GM21447 (cell line): Measurements from ENCODE around the gene PXDN.
"Not testable (repeated sequence)": the region's sequence is repeated elsewhere in the genome, so short reads cannot be mapped to it uniquely, and the experiment has no call there.

ENCODE experiments used
- ATAC-seq: cut with Tn5 transposase; IDR thresholded peaks from one replicate; pipeline ENCODE4 v1.9.1; 2021; ENCODE audit not compliant: unreplicated experiment

The PXDN gene

GRCh38 chr2:1686784-1687105 lies 57.6 kb downstream of the PXDN start:
- ATAC-seq: no peak

DNA sequence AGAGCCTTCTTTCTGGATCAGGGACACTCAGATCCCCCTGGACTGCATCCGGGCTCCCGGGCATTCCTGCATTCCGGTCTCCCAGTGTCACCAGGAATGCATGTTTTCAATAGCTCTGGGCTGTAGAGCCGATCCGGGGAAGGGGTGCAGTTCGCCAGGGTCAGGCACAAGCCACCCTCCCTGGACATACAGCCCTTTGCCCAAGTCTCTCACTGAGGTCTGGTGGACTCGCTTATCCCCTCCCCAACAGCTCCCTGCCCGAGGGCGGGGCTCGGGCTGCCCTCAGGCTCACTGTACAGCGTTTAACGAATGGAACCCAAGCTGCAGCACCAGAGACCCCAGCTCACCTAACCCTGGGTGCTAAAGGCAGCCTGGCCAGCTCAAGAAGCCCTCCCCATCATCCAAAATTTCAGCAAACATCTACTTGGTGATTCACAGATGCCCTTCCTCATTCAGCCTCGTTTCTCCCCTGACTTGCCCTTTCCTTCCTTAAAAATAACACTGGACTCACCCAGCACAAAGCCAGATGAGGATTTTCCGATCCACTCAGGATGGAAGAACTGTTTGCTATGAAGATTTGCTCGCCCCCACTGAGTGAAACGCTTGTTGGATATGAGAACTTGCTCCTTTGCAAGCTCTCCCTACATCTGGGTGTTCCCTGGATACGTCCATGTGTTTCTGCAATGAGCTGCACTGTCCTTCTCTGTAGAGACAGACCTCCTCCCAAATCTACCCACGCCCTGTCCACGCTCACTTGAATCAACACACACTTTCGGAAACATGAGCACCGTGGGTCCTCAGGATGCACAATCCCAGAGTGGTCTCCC lies 58.1 kb downstream of the PXDN start:
- ATAC-seq: no peak

GRCh38 chr2:1685078-1685956 lies 59.0 kb downstream of the PXDN start:
- no peak for ATAC-seq

DNA sequence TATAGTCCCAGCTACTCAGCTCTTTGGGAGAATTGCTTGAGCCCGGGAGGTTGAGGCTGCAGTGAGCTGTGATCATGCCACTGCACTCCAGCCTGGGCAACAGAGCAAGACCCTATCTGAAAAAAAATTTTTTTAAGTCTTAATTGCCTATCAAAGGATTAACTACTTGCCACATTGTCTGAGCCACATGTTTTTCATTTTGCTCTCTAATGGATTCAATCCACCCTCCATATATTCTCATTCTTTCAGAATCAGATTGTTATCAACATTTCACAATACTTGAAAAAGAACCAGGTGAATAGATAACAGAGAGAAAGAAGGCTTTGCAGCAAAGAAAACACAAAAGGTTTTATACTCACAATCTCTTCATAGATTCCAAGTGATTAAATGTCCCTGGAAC lies 61.0 kb downstream of the PXDN start:
- ATAC-seq: no peak

DNA sequence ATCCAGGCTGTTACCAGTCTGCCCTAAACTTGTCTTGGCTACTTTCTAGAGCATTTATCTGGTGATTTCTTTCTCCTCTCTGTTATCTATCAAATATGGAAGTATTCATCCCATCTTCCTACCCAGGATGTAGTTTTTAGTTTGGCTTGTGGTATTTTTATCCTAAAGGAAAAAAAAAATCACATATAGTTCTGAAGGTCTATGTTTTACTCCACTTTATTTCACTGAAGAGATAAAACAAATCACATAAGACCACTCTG lies 62.2 kb downstream of the PXDN start:
- ATAC-seq: no peak

DNA sequence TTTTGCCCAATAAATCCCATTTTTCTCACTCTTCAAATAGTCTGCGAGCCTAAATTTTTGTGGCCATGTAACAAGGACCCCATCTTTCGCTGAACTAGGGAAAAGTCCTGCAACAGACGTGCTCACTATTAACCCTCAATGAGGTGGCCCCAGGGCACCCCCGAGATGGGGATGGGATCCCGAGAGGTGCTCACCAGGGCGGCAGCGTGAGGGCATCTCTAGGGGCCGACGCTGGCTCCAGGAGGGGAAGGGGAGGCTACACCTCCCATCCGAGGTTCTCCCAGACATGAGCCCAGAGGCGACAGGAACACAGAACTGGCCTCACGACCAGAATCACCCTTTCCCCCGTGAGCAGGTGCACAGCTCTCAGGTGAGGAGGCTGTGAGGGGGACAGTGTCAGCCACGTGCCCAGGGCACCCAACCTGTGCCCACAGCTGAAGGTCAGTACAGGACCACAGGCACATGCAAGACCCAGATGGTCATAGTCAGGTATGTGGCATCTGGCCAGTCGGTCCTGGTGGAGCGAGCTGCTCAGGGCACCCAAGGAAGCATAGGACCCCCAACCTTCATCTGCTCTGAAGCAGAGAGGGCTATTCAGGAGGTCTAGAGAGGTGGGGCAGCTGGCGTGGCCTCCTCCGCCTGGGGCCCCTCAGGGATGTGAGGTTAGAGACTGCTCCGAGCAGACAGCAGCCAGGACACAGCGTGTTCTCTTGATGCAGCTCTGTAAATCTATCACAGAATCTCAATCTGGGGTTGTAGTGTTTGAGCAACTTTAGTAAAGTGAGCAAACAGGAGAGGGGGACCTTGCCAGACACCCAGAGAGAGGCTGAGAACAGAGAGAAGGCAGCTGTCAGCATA lies 62.8 kb downstream of the PXDN start:
- ATAC-seq: no peak

- ATAC-seq: no peak
Observed at GRCh38 chr2:1681017-1681318, 63.3 kb downstream of the PXDN start.

GRCh38 chr2:1680222-1681016 lies 63.9 kb downstream of the PXDN start:
- no peak for ATAC-seq

- ATAC-seq: not testable (repeated sequence)
Observed at GRCh38 chr2:1679488-1680039, 64.8 kb downstream of the PXDN start.

DNA sequence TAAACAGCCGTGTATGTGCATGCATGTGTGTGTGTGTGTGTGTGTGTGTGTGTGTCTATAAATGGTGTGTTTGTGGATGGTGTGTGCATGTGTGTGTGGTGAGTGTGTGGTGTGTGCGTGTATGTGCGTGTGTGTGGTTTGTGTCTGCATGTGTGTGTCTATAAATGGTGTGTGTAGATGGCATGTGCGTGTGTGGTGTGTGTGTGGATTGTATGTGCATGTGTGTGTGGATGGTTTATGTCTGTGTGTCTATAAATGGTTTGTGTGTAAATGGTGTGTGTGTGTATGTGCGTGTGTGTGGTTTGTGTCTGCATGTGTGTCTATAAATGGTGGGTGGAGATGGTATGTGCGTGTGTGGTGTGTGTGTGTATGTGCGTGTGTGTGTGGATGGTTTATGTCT lies 65.2 kb downstream of the PXDN start:
- not testable (repeated sequence) for ATAC-seq

- no peak for ATAC-seq
Observed at GRCh38 chr2:1678609-1679008, 65.7 kb downstream of the PXDN start.

DNA sequence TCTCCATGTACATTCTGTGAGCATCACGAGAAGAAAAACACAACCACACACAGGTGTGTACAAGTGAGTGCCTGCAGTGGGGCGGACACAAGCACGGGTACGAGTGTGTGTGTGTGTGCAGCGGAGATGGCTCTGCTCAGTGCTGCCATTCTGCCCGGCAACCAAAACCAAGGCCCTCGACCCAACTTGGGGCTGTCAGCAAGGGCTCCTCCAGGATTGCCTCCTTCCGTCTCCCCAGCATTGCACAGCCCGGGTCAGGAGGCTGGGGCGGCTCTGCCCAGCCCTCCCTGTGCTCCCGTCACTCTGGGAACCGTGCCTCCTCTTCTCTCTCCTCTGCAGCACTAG lies 66.5 kb downstream of the PXDN start:
- no peak for ATAC-seq

DNA sequence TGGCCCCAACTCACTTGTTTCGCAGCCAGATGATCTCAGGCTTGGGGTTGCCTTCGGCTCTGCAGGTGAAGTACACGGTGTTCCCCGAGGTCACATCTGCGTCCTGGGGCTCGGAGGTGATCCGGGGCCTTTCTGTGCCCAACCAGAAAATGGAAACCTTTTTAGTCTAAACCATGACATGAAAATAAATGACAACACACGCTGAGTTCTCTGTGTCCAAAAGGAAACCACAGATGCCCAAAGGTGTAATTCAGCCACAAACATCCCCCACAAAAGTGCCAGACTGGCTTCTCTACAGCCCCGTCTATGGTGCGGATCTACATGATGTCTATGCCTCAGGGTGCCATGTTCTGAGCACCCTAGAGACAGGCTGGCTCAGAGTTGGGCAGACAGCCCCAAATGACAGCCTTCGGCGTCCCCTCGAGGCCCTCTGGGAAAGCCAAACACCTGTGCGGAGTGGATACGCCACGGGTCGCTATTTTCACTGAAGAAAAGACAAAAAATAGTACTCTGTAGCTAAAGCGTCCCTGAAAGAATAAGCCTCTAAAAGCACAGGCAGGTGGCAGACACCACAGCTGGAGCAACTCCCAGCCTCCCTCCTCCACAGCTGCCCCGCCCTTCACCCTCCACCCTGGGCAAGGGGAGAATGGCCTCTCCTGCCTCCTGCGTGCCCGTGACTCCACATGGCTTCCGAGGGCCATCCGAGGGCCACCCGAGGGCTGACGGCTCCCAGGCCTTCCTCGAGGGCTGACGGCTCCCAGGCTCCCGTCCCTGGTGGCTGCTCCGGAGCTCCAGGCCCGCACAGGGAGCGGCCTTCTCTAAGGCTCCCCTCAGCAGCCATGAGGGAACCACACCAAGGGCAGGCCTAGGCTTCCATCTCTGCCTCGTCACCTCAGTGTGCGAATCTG lies 67.1 kb downstream of the PXDN start:
- ATAC-seq: no peak

DNA sequence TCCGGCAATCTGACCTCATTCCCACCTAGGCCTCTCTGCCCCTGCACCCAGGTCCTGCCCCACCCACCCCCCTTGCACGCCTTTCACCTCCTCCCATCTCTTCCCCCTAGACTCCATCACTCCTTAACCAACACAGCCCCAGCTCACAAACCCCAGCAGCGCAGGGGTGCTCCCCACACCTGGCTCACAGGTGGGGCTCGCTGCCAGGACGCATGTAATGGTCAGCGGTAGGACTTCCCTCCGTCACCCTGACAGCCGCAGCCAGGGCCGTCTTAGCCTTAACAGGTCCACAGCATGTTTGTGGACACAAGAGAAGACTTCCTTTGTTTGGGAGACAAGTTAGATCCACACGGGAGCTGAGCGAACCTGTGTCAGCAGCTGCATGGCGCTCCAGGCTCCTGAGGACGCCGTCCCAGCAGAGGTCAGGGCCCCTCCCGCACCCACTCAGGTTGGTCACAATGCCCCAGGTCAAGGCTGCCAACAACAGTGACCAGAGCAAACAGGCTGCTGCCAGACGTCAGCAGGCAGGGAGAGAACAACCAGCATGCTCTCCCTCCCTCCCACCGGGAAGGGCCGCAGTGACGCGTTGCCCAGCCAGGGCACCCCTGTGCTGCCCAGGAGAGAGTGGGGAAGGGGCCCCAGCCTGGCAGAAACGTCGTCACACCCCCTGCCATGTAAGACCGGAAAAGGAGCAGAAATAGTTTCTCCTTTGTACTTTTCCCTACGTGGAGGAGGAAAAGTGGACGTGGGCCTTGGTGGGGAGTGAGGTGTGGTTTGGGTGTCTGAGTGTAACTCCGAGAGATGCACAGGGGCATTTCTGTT lies 68.0 kb downstream of the PXDN start:
- no peak for ATAC-seq

DNA sequence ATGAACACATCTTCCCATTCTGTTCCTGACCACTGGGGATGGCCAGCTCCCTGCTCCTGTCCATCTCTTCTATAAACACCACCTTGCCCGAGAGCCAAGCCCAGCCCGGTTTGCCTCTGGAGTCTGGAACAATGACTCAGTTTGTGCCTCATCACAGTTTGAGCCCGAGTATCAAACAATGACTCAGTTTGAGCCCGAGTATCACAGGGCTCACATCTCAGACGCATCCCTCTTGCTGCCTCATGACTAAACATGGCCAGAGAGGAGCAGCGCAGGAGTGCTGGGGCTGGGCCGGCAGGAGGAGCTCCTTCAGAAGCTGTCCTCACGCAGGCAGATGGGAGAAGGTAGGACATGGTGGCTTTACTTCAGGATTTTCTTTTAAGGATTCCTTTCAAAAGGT lies 68.7 kb downstream of the PXDN start:
- ATAC-seq: no peak

DNA sequence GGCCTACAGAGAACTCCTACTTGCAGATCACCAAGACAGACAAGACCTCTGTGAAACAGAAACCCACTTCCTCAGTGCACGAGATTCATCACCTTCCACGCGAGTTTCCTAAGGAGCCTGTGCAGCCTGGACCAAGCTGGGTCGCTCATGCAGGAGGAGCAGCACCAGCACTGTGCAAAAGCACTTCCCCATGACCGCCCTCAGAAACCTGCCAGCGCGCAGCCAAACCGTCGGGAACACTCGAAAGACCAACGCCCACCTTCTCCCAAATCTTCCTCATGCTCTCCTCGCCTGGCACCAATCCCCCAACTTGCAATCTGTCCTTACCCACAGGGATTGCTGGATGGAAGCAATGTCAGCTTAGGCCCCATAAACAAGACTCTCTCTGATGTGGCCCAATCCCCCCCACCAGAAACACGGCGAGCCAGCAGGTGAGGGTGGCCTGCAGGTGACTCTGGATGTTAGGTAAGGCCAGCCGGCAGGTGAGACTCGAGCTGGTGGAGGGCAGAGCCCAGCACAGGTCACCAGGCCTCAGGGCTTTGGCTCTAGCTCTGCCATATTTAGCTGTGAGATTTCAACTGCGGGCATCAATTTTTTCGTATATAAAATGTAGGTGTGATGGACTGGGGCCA lies 69.4 kb downstream of the PXDN start:
- no peak for ATAC-seq

GRCh38 chr2:1674276-1674675 lies 70.0 kb downstream of the PXDN start:
- no peak for ATAC-seq

DNA sequence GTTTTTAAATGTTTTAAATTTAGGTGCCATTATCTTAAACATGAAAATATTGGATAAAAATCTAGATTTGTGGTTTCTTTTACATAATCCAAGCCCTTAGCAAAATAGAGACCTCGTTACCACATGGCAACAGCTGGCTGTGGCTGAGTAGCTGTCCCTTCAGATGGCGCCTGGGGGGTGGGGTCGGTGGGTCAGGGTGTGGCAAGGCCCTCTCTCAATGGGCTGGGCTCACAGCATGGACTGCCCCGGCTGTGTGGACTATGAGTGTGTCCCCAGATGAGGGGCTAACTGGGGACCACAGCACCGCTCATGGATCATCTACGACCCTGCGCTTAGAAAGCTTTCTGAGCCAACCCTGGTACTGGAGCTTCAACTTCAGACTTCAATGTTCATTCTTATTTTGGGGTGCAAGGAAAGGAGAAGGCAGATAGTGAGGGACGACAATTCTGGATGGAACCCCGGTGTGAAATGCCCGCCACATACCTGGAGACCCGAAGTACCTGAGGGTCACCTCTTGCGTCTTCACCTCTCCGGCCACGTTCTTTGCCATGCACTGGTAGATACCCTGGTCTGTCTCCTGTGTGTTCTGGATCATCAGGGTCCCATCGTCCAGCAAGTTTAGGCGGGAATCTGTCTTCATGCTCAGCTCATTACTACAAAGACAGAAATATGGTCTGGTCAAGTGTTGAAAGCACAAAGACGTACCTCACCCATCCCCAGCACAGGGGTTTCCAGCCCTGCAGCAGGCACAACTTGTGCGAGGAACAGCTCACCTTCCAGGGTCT lies 71.0 kb downstream of the PXDN start:
- ATAC-seq: no peak
